ENCODE results near the gene HEXD. TPM values are rescaled to one million over a fixed set of nuclear protein-coding genes. Genes with fewer than 3 reads are reported as not detected.
"Not testable (repeated sequence)": the region's sequence is repeated elsewhere in the genome, so short reads cannot be mapped to it uniquely, and the experiment has no call there.

HEXD gene
- total and polyA plus RNA-seq, 2 experiments from 2014 or later: 5.7 to 5.9 TPM

DNA sequence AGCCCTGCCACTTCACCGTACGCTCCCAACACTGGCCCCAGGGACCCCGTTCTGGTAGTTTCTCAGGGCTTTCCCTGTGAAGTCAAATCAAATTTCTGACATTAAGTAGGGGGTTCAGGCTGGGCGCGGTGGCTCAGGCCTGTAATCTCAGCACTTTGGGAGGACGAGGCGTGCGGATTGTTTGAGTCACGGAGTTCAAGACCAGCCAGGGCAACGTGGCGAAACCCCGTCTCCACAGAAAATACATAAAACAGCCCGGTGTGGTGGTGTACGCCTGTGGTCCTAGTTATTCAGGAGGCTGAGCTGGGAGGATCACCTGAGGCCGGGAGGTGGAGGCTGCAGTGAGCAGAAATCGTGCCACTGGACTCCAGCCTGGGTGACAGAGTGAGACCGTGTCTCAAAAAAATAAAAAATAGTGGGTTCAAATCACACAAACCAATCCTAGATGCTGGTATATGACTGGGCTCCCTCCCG, 31.8 kb downstream of the HEXD start:
- peak overlapping the region; percentile 85 for H2AFZ ChIP-seq
- TF ChIP-seq EZH2 (IDR thresholded peaks at IDR 0.05; ENCODE audit: insufficient read depth, poor library complexity, severe bottlenecking): no peak
- no peak for TF ChIP-seq EZH2phosphoT487 (IDR thresholded peaks at IDR 0.05; ENCODE audit: insufficient read depth, low read depth)
- no peaks in the 10 kb centered on the region for H4K20me1 ChIP-seq (ENCODE audit: insufficient read depth)
- H3K27ac ChIP-seq: peak overlapping the region; percentile 54
- WGBS, 2 experiments (ENCODE audit: low coverage in 1 of 2, low lambda C conversion rate in 2 of 2, missing lambda C conversion rate in 2 of 2): 38 to 39% methylated on average over 18 of the region's 18 CpGs
- H3K4me3 ChIP-seq: peak overlapping the region; percentile 91
- H3K4me1 ChIP-seq (ENCODE audit: insufficient read depth): peaks cover 13% of the 10 kb centered on the region; the same call in 1 of the 2 replicates
- no peaks in the 10 kb centered on the region for H3K27me3 ChIP-seq (replicated peaks; ENCODE audit: insufficient read depth)
- no peaks in the 10 kb centered on the region for H3K9me3 ChIP-seq (ENCODE audit: low read depth)
- in situ Hi-C loops (cut with MboI): no loop called here
- no peaks in the 10 kb centered on the region for H3K9me2 ChIP-seq (ENCODE audit: insufficient read depth)
- peak overlapping the region; percentile 96 for H3K4me2 ChIP-seq (ENCODE audit: unreplicated experiment)
- H3F3A ChIP-seq (ENCODE audit: insufficient read depth): no peaks in the 10 kb centered on the region
- H3K36me3 ChIP-seq (ENCODE audit: low read depth): no peaks in the 10 kb centered on the region
- DNase-seq: peak; percentile 35
- peaks cover 18% of the 10 kb centered on the region for H3K79me2 ChIP-seq (ENCODE audit: insufficient read depth)
- H3K9ac ChIP-seq: peak overlapping the region; percentile 89

DNA sequence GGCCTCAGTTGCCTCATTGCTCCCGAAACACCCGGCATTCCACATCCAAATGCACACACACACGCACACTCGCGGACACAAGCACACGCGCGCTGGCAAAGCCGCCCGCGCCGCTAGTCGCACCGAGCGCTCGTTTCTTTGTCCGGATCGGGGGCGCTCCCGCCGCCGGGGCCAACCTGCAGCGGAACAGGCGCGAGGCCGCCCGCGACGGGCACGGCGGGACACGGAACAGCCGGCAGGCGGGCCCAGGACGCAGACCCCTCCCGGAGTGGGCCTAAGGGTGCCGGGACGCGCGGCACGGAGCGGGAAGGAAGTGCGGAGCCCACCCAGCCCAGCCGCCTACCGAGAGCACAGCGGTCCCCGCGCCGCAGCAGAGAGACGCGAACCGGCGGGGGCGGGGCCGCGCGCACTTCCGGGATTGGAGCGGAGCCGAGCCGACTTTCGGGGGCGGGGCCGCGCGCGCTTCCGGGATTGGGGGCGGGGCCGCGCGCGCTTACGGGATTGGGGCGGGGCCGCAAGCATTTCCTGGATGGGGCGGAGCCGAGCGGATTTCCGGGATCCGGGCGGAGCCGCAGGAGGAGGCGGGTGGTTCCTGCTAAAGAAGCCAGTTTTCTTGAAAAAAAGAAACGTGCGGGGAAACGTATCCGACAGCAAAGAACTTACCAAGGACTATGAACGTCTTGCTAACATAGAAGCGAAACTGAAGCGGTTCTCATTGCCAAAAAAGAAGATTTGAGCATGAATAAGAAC, 32.4 kb downstream of the HEXD start, which contains the start of gene CYBC1:
CYBC1 (minus strand) TSS at position 396 of the 750 bp plus-strand sequence. CDS start 1,498 bp downstream, outside the sequence.
- H4K20me1 ChIP-seq (ENCODE audit: insufficient read depth): no peaks in the 10 kb centered on the region
- no peaks in the 10 kb centered on the region for H3K9me2 ChIP-seq (ENCODE audit: insufficient read depth)
- peak within 1 kb of the TSS; percentile 91 for H3K4me3 ChIP-seq
- peak within 1 kb of the TSS; percentile 70 for H3K27ac ChIP-seq
- no peaks in the 10 kb centered on the region for H3F3A ChIP-seq (ENCODE audit: insufficient read depth)
- peak within 1 kb of the TSS; percentile 96 for H3K4me2 ChIP-seq (ENCODE audit: unreplicated experiment)
- in situ Hi-C loops (cut with MboI): no loop called here
- H3K36me3 ChIP-seq (ENCODE audit: low read depth): no peaks in the 10 kb centered on the region
- no peak for TF ChIP-seq EZH2phosphoT487 (IDR thresholded peaks at IDR 0.05; ENCODE audit: insufficient read depth, low read depth)
- peaks cover 18% of the 10 kb centered on the region for H3K79me2 ChIP-seq (ENCODE audit: insufficient read depth)
- H3K4me1 ChIP-seq (ENCODE audit: insufficient read depth): peaks cover 13% of the 10 kb centered on the region; the same call in 1 of the 2 replicates
- H2AFZ ChIP-seq: peak within 1 kb of the TSS; percentile 85
- no peaks in the 10 kb centered on the region for H3K27me3 ChIP-seq (replicated peaks; ENCODE audit: insufficient read depth)
- H3K9me3 ChIP-seq (ENCODE audit: low read depth): no peaks in the 10 kb centered on the region
- DNase-seq: peak; percentile 98
- WGBS, 2 experiments (ENCODE audit: low coverage in 1 of 2, low lambda C conversion rate in 2 of 2, missing lambda C conversion rate in 2 of 2): 1% methylated on average over 82 to 86 of the region's 91 CpGs
- H3K9ac ChIP-seq: peak within 1 kb of the TSS; percentile 89

DNA sequence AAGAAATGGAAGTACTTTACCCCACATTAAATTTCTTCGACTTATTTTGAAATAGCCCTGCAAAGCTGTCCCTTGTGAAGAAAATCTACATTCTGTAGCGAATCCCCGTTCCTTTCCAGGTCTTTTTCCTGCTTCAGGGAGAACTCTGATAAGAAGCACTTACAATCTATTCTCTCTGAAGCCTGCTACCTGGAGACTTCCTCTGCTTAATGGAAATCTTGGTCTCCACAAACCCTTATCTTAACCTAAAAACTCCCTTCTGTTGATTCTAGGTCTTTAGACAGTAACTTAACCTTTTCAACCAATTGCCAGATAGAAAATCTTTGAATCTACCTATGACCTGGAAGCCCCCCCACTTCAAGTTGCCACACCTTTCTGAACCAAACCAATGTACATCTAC, 34.0 kb downstream of the HEXD start:
- peaks cover 18% of the 10 kb centered on the region for H3K79me2 ChIP-seq (ENCODE audit: insufficient read depth)
- no peak overlapping the region for H3K4me2 ChIP-seq (ENCODE audit: unreplicated experiment)
- no peaks in the 10 kb centered on the region for H3K36me3 ChIP-seq (ENCODE audit: low read depth)
- no peak overlapping the region for H2AFZ ChIP-seq
- no peak for DNase-seq
- peaks cover 13% of the 10 kb centered on the region; the same call in 1 of the 2 replicates for H3K4me1 ChIP-seq (ENCODE audit: insufficient read depth)
- 99 to 100% methylated on average over 3 of the region's 3 CpGs for WGBS, 2 experiments (ENCODE audit: low coverage in 1 of 2, low lambda C conversion rate in 2 of 2, missing lambda C conversion rate in 2 of 2)
- H3K9ac ChIP-seq: no peak overlapping the region
- H3K9me2 ChIP-seq (ENCODE audit: insufficient read depth): no peaks in the 10 kb centered on the region
- no peaks in the 10 kb centered on the region for H3K27me3 ChIP-seq (replicated peaks; ENCODE audit: insufficient read depth)
- no peak overlapping the region for H3K27ac ChIP-seq
- H3K9me3 ChIP-seq (ENCODE audit: low read depth): no peaks in the 10 kb centered on the region
- TF ChIP-seq EZH2phosphoT487 (IDR thresholded peaks at IDR 0.05; ENCODE audit: insufficient read depth, low read depth) (no peak), EZH2 (IDR thresholded peaks at IDR 0.05; ENCODE audit: insufficient read depth, poor library complexity, severe bottlenecking) (no peak)
- no peaks in the 10 kb centered on the region for H3F3A ChIP-seq (ENCODE audit: insufficient read depth)
- H3K4me3 ChIP-seq: no peak overlapping the region
- in situ Hi-C loops (cut with MboI): no loop called here
- no peaks in the 10 kb centered on the region for H4K20me1 ChIP-seq (ENCODE audit: insufficient read depth)

DNA sequence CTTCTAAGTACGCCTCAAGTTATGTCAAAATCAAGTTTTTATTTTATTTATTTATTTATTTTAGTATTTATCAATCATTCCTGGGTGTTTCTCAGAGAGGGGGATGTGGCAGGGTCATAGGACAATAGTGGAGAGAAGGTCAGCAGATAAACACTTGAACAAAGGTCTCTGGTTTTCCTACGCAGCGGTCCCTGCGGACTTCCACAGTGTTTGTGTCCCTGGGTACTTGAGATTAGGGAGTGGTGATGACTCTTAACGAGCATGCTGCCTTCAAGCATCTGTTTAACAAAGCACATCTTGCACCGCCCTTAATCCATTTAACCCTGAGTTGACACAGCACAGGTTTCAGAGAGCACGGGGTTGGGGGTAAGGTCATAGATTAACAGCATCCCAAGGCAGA, 35.0 kb downstream of the HEXD start:
- H3K4me3 ChIP-seq; H3K4me2 ChIP-seq (ENCODE audit: unreplicated experiment); H3K9me2 ChIP-seq (ENCODE audit: insufficient read depth); DNase-seq; H3K27ac ChIP-seq; H4K20me1 ChIP-seq (ENCODE audit: insufficient read depth); H3K36me3 ChIP-seq (ENCODE audit: low read depth); H3K9me3 ChIP-seq (ENCODE audit: low read depth); H3K27me3 ChIP-seq (replicated peaks; ENCODE audit: insufficient read depth); H3K9ac ChIP-seq; H3F3A ChIP-seq (ENCODE audit: insufficient read depth); H2AFZ ChIP-seq; in situ Hi-C loops (cut with MboI): not testable (repeated sequence)
- H3K79me2 ChIP-seq (ENCODE audit: insufficient read depth): peaks cover 18% of the 10 kb centered on the region
- WGBS, 2 experiments (ENCODE audit: low coverage in 1 of 2, low lambda C conversion rate in 2 of 2, missing lambda C conversion rate in 2 of 2): 74 to 75% methylated on average over 7 of the region's 7 CpGs
- H3K4me1 ChIP-seq (ENCODE audit: insufficient read depth): peaks cover 19% of the 10 kb centered on the region

DNA sequence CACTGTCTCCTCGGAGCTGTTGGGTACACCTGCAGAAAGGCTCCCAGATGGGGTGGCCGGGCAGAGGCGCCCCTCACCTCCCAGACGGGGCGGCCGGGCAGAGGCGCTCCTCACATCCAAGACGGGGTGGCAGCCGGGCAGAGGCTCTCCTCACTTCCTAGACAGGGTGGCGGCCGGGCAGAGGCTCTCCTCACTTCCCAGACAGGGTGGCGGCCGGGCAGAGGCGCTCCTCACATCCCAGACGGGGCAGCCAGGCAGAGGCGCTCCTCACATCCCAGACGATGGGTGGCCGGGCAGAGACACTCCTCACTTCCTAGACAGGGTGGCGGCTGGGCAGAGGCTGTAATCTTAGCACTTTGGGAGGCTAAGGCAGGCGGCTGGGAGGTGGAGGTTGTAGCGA, 35.6 kb downstream of the HEXD start:
- DNase-seq; H2AFZ ChIP-seq; H3F3A ChIP-seq (ENCODE audit: insufficient read depth); H3K4me2 ChIP-seq (ENCODE audit: unreplicated experiment); H3K27ac ChIP-seq; H3K9me3 ChIP-seq (ENCODE audit: low read depth); H4K20me1 ChIP-seq (ENCODE audit: insufficient read depth); H3K27me3 ChIP-seq (replicated peaks; ENCODE audit: insufficient read depth); H3K9me2 ChIP-seq (ENCODE audit: insufficient read depth); H3K36me3 ChIP-seq (ENCODE audit: low read depth); H3K9ac ChIP-seq; in situ Hi-C loops (cut with MboI); H3K4me3 ChIP-seq: not testable (repeated sequence)
- H3K4me1 ChIP-seq (ENCODE audit: insufficient read depth): peaks cover 19% of the 10 kb centered on the region
- H3K79me2 ChIP-seq (ENCODE audit: insufficient read depth): peaks cover 17% of the 10 kb centered on the region
- 90 to 94% methylated on average over 9 to 21 of the region's 21 CpGs for WGBS, 2 experiments (ENCODE audit: low coverage in 1 of 2, low lambda C conversion rate in 2 of 2, missing lambda C conversion rate in 2 of 2)
